ENCODE measurements around the gene SRMS. TPM values are rescaled to one million over a fixed set of nuclear protein-coding genes. Genes with fewer than 3 reads are reported as not detected.

SRMS gene
- total RNA-seq, 1 experiment from 2014 or later: 3.2 TPM

GRCh38 chr20:63594043-63594561, 46.6 kb upstream of the SRMS start:
- Histone ChIP-seq H3K9me3 (ENCODE audit: control insufficient read depth in 1 of 2, insufficient read depth in 1 of 2, low read depth in 1 of 2, low read length in 2 of 2) (no peaks in the 10 kb centered on the region), H4K20me1 (ENCODE audit: insufficient read depth) (no peaks in the 10 kb centered on the region), H3K9me2 (ENCODE audit: insufficient read depth) (no peaks in the 10 kb centered on the region), H2AFZ (ENCODE audit: low read depth, low read length, poor library complexity, severe bottlenecking) (no peak overlapping the region), H3K36me3 (ENCODE audit: control insufficient read depth in 1 of 2, insufficient read depth in 2 of 2, low read length in 2 of 2) (no peaks in the 10 kb centered on the region; a peak in 1 of 4 replicates), H3K27ac (ENCODE audit: low read depth, low read length) (no peak overlapping the region), H3K9ac (ENCODE audit: low read length) (no peak overlapping the region), H3K4me3 (replicated peaks in 1 of 2; ENCODE audit: low read depth in 1 of 2, low read length in 2 of 2) (no peak overlapping the region), H3K4me2 (ENCODE audit: low read length) (peak overlapping the region; percentile 15; the same call in 1 of the 2 replicates), H3K4me1 (ENCODE audit: control insufficient read depth in 1 of 2, insufficient read depth in 2 of 2, low read length in 2 of 2) (peaks cover 0 to 8% of the 10 kb centered on the region in 2 experiments; a peak in 2 of 4 replicates), H3K27me3 (ENCODE audit: insufficient read depth, low read length) (no peaks in the 10 kb centered on the region), H3K79me2 (ENCODE audit: insufficient read depth, low read length) (no peaks in the 10 kb centered on the region)
- peak; percentile 30; the same call in 1 of the 2 replicates for ATAC-seq
- no TSS peak for BruUV-seq (replicated peaks)
- intact Hi-C loops (cut with micrococcal nuclease): no loop called here
- CTCF ChIA-PET: no interaction called here
- RAD21 ChIA-PET (ENCODE audit: low non-redundant PET in 1 of 2, low total read pairs in 2 of 2, uncharacterized antibody in 2 of 2, unreplicated experiment in 2 of 2): no interaction called here
- POLR2A ChIA-PET: no interaction called here
- TF ChIP-seq CEBPB (IDR thresholded peaks at IDR 0.05; ENCODE audit: low read depth): no peak
- no peak for TF ChIP-seq EZH2phosphoT487 (IDR thresholded peaks at IDR 0.05; ENCODE audit: borderline replicate concordance)
- TF ChIP-seq, protein P1, sequence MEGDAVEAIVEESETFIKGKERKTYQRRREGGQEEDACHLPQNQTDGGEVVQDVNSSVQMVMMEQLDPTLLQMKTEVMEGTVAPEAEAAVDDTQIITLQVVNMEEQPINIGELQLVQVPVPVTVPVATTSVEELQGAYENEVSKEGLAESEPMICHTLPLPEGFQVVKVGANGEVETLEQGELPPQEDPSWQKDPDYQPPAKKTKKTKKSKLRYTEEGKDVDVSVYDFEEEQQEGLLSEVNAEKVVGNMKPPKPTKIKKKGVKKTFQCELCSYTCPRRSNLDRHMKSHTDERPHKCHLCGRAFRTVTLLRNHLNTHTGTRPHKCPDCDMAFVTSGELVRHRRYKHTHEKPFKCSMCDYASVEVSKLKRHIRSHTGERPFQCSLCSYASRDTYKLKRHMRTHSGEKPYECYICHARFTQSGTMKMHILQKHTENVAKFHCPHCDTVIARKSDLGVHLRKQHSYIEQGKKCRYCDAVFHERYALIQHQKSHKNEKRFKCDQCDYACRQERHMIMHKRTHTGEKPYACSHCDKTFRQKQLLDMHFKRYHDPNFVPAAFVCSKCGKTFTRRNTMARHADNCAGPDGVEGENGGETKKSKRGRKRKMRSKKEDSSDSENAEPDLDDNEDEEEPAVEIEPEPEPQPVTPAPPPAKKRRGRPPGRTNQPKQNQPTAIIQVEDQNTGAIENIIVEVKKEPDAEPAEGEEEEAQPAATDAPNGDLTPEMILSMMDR (IDR thresholded peaks at IDR 0.05 in 2 of 3, conservative IDR thresholded peaks at IDR 0.05 in 1 of 3; ENCODE audit: borderline replicate concordance in 1 of 3, insufficient read depth in 1 of 3, low read depth in 2 of 3, low read length in 2 of 3): no peak
- no peak for TF ChIP-seq SP1 (IDR thresholded peaks at IDR 0.05; ENCODE audit: low read depth)
- DNase-seq (ENCODE audit: low read depth, low spot score): no peak

- H3K79me2 ChIP-seq (ENCODE audit: insufficient read depth, low read length): no peaks in the 10 kb centered on the region
- H3K4me1 ChIP-seq (ENCODE audit: control insufficient read depth in 1 of 2, insufficient read depth in 2 of 2, low read length in 2 of 2): peaks cover 0 to 7% of the 10 kb centered on the region in 2 experiments; a peak in 2 of 4 replicates
- no peak overlapping the region for H3K27ac ChIP-seq (ENCODE audit: low read depth, low read length)
- ATAC-seq (no peak), DNase-seq (ENCODE audit: low read depth, low spot score) (no peak)
- no peaks in the 10 kb centered on the region for H3K9me3 ChIP-seq (ENCODE audit: control insufficient read depth in 1 of 2, insufficient read depth in 1 of 2, low read depth in 1 of 2, low read length in 2 of 2)
- POLR2A ChIA-PET: no interaction called here
- no peak overlapping the region for H2AFZ ChIP-seq (ENCODE audit: low read depth, low read length, poor library complexity, severe bottlenecking)
- no TSS peak for BruUV-seq (replicated peaks)
- no peak overlapping the region for H3K4me2 ChIP-seq (ENCODE audit: low read length)
- no peak overlapping the region for H3K4me3 ChIP-seq (replicated peaks in 1 of 2; ENCODE audit: low read depth in 1 of 2, low read length in 2 of 2)
- H3K27me3 ChIP-seq (ENCODE audit: insufficient read depth, low read length): no peaks in the 10 kb centered on the region
- CTCF ChIA-PET: no interaction called here
- no peaks in the 10 kb centered on the region for H3K9me2 ChIP-seq (ENCODE audit: insufficient read depth)
- no peak overlapping the region for H3K9ac ChIP-seq (ENCODE audit: low read length)
- intact Hi-C loops (cut with micrococcal nuclease): no loop called here
- H4K20me1 ChIP-seq (ENCODE audit: insufficient read depth): no peaks in the 10 kb centered on the region
- H3K36me3 ChIP-seq (ENCODE audit: control insufficient read depth in 1 of 2, insufficient read depth in 2 of 2, low read length in 2 of 2): no peaks in the 10 kb centered on the region
- RAD21 ChIA-PET (ENCODE audit: low non-redundant PET in 1 of 2, low total read pairs in 2 of 2, uncharacterized antibody in 2 of 2, unreplicated experiment in 2 of 2): no interaction called here
- TF ChIP-seq, protein P1 (IDR thresholded peaks at IDR 0.05 in 2 of 3, conservative IDR thresholded peaks at IDR 0.05 in 1 of 3; ENCODE audit: borderline replicate concordance in 1 of 3, insufficient read depth in 1 of 3, low read depth in 2 of 3, low read length in 2 of 3): no peak
- no peak for TF ChIP-seq EGR1 (IDR thresholded peaks at IDR 0.05; ENCODE audit: low read depth)
- no peak for TF ChIP-seq FOSL1 (IDR thresholded peaks at IDR 0.05; ENCODE audit: low read depth)
- TF ChIP-seq CBX3 (IDR thresholded peaks at IDR 0.05; ENCODE audit: low read depth): no peak
- TF ChIP-seq EZH2 (IDR thresholded peaks at IDR 0.05): no peak
- TF ChIP-seq ATF3 (IDR thresholded peaks at IDR 0.05): no peak
- no peak for TF ChIP-seq YY1 (IDR thresholded peaks at IDR 0.05; ENCODE audit: extremely low read depth, insufficient replicate concordance, low read depth, low read length)
- no peak for TF ChIP-seq RAD21 (IDR thresholded peaks at IDR 0.05; ENCODE audit: low read depth)
- no peak for TF ChIP-seq REST (IDR thresholded peaks at IDR 0.05; ENCODE audit: low read depth)
Measured at GRCh38 chr20:63592661-63593060, 45.1 kb upstream of the SRMS start.
